Activated T-helper 17 cell treated with anti-CD3 and anti-CD28 coated beads, Interleukin-2, amount 50 U/mL, for 72 hours (primary cell): ENCODE results near the gene PLEKHA4. TPM values are rescaled to one million over a fixed set of nuclear protein-coding genes. Genes with fewer than 3 reads are reported as not detected.

Experiments used
- ATAC-seq: fragments of 150-1000 bp; cut with Tn5 transposase; replicated peaks from 2 replicates; pipeline ENCODE4 v1.10.0; 2021; ENCODE audit warnings: mild to moderate bottlenecking, moderate library complexity
- H3K27ac Mint-ChIP-seq: one replicate; pipeline ENCODE4 v1.8.0; 2022; ENCODE audit warnings: mixed read lengths
- H3K27me3 Mint-ChIP-seq: one replicate; pipeline ENCODE4 v1.8.0; 2022; ENCODE audit warnings: mixed read lengths
- H3K36me3 Mint-ChIP-seq: one replicate; pipeline ENCODE4 v1.8.0; 2022; ENCODE audit warnings: low read depth, mild to moderate bottlenecking, mixed read lengths
- H3K4me1 Mint-ChIP-seq: one replicate; pipeline ENCODE4 v1.8.0; 2022; ENCODE audit warnings: mixed read lengths
- H3K4me3 Mint-ChIP-seq: one replicate; pipeline ENCODE4 v1.8.0; 2022; ENCODE audit warnings: mild to moderate bottlenecking, mixed read lengths
- H3K9me3 Mint-ChIP-seq: one replicate; pipeline ENCODE4 v1.8.0; 2022; ENCODE audit warnings: mixed read lengths
- total RNA-seq, 2 donors: library from RNA; stranded (reverse); gene quantifications; one replicate each; pipeline ENCODE4 v1.2.3, GENCODE V29; 2022

The PLEKHA4 gene
- total RNA-seq, 2 donors from 2014 or later = 6.5 to 17.6 TPM

GRCh38 chr19:48813123-48813913, 55.1 kb downstream of the PLEKHA4 start:
- Mint-ChIP-seq H3K4me1 (peaks cover 10% of the 10 kb centered on the region), H3K9me3 (no peaks in the 10 kb centered on the region), H3K27me3 (no peaks in the 10 kb centered on the region), H3K27ac (no peak overlapping the region), H3K36me3 (no peaks in the 10 kb centered on the region), H3K4me3 (no peak overlapping the region)
- ATAC-seq = no peak

DNA sequence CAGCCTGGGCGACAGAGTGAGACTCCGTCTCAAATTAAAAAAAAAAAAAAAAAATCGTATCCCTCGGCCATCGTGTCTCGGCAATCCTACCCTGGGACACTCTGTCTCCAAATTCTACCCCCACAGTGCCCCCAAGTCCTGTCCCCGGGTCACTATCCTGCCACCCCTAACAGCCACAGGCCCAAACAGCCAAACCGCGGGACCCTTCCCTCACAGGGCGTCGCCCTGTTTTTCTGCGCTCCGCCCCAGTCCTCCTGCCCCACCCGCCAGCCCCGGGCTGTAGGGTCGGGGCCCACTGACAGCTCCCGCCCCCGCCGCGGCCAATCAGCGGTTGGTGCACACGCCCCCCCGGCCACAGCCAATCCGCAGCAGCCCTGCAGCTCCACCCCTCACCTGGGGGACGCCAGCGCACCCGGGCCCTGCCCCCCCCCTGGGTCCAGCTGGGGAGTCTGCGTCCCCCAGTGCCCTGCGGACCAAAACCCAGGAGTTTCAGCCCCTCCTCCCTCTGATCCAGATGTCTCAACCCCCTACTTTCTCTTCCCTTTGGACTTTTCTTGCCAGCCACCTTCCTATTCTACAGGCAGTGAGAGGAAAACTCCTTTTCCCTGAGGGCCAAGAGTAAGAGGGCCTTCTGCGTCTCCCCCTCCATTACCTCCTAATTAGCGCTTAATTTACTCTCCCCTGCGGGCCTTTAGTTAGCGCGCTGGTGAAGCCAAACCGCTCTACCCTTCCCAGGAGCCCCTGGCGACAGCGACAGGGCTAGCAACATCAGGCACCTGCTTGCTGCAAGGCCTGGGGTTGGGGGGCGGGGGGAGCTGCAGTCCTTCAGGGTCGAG, 56.1 kb downstream of the PLEKHA4 start:
- Mint-ChIP-seq H3K4me3 (peak overlapping the region; percentile 49), H3K9me3 (no peaks in the 10 kb centered on the region), H3K4me1 (peaks cover 17% of the 10 kb centered on the region), H3K36me3 (peaks cover 6% of the 10 kb centered on the region), H3K27ac (no peak overlapping the region), H3K27me3 (no peaks in the 10 kb centered on the region)
- ATAC-seq = peak; percentile 44

DNA sequence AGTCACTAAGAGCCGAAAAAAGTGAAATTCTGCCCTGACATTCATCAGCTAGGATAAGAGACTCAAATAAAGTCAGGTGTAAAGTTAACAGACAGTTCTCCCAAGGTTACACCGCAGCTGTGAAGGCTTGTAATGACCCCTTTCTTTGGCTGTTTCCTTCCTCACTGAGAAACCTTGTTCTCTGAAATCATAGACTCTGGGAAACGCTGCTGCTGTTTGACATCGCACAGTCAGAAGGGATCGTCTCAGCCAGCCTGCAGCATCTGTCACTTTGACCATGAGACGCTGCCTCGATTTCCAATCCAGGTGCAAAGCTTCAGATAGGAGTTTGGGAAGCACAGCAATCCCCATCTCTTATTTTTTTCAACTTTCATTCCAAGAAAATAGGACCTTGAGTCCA, 58.3 kb downstream of the PLEKHA4 start:
- H3K4me3 Mint-ChIP-seq = peak overlapping the region; percentile 87
- peaks cover 6% of the 10 kb centered on the region for H3K36me3 Mint-ChIP-seq
- peak overlapping the region; percentile 11 for H3K27ac Mint-ChIP-seq
- ATAC-seq = no peak
- no peaks in the 10 kb centered on the region for H3K9me3 Mint-ChIP-seq
- peaks cover 17% of the 10 kb centered on the region for H3K4me1 Mint-ChIP-seq
- H3K27me3 Mint-ChIP-seq = no peaks in the 10 kb centered on the region

DNA sequence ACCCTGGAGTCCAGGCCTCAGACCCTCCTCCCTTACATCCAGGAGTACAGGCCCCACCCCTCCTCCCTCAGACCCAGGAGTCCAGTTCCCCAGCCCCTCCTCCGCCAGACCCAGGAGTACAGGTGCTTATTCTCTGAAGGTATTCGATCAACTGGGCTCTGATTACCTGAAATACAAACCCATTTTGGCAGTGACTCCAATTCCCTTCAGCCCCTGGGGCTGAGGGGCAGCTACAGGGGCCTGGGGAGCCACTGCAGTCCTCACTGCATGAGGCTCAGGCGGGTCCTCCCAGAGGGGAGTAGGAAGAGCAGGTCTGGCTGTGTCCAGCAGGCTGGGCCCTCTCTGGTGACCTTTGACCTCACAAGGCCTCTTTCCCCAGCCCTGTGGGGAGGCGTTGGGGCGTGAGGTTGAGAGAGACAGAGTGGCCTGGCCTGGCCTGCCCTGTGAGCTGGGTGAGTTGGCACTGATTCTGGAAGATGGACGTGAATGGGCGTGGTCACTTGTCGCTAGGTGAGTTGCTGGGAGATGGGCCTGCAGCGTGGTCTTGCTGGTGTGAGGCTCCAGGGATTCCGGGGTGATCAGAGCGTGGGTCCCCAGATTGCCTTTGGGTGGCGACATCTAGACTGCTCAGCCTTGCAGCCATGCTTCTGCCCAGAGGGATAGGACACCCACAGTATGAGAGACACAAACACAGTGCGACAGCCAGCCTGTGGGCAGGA, 60.7 kb downstream of the PLEKHA4 start:
- Mint-ChIP-seq H3K4me3 (no peak overlapping the region), H3K27ac (no peak overlapping the region), H3K36me3 (peaks cover 6% of the 10 kb centered on the region), H3K9me3 (no peaks in the 10 kb centered on the region), H3K27me3 (no peaks in the 10 kb centered on the region), H3K4me1 (peaks cover 17% of the 10 kb centered on the region)
- ATAC-seq = no peak

DNA sequence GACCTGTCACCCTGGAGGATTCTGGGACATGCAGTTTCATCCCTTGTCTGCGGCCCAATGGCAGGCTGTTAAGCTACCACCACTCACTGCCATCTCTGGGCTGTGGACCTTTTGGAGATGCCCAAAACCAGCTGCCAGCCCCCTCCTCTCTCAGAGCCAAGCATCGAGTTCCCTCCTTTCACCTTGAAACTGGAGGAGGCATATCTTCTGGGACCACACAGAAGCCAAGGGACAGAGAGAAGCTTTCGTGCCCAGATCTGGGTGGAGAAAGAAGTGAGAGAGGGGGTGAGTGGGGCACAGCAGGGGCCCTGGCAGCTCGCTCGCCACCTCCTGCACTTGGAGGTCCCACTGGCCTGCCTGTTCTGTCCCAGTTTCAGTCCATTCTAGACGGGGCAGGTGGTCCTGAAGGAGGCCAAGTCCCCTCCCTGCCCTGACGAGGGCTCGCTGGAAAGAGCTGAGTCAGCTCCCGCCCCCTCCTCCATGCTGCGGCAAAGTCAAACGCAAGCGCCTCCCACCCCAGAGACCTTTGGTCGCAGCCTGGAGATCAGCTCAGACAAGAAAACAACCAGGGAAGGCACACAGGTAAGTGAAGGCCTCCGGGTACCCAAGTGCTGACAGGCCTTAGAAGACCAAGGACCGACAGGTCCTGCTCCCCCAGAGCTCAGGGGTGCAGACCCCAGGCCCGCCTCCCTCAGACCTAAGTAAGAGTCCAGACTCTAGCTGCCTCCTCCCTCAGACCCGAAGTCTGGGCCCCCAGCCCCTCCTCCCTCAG, 61.4 kb downstream of the PLEKHA4 start:
- Mint-ChIP-seq H3K4me1 (peaks cover 17% of the 10 kb centered on the region), H3K27ac (no peak overlapping the region), H3K27me3 (no peaks in the 10 kb centered on the region), H3K9me3 (no peaks in the 10 kb centered on the region), H3K4me3 (no peak overlapping the region), H3K36me3 (peaks cover 6% of the 10 kb centered on the region)
- ATAC-seq = no peak

- H3K36me3 Mint-ChIP-seq = peaks cover 6% of the 10 kb centered on the region
- peaks cover 17% of the 10 kb centered on the region for H3K4me1 Mint-ChIP-seq
- no peak overlapping the region for H3K4me3 Mint-ChIP-seq
- no peaks in the 10 kb centered on the region for H3K27me3 Mint-ChIP-seq
- no peak overlapping the region for H3K27ac Mint-ChIP-seq
- H3K9me3 Mint-ChIP-seq = no peaks in the 10 kb centered on the region
- ATAC-seq = no peak
These were observed 61.9 kb downstream of the PLEKHA4 start for GRCh38 chr19:48806518-48806817.

GRCh38 chr19:48805452-48805851, 63.0 kb downstream of the PLEKHA4 start:
- no peaks in the 10 kb centered on the region for H3K9me3 Mint-ChIP-seq
- no peak overlapping the region for H3K27ac Mint-ChIP-seq
- H3K36me3 Mint-ChIP-seq = peaks cover 6% of the 10 kb centered on the region
- no peaks in the 10 kb centered on the region for H3K27me3 Mint-ChIP-seq
- no peak overlapping the region for H3K4me3 Mint-ChIP-seq
- H3K4me1 Mint-ChIP-seq = peaks cover 18% of the 10 kb centered on the region
- no peak for ATAC-seq

DNA sequence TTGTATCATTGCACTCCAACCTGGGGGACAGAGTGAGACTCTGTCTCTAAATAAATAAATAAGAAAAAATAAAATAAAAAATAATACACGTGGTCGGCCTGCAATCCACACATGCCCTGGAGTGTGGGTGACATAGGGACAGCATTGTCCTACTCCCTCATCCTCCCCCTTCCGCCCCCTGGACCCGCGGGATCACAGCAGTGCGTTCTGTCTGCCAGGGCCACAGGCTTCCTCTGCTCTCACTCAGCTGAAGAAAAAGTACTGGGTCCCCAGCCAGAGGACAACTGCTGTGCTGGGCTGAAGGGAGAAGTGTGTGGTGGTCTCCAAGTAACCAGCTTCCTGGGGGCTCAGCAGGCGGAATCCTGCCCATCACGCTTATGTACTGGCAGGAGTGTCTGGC, 63.9 kb downstream of the PLEKHA4 start:
- Mint-ChIP-seq H3K9me3 (no peaks in the 10 kb centered on the region), H3K27ac (no peak overlapping the region), H3K27me3 (no peaks in the 10 kb centered on the region), H3K36me3 (peaks cover 6% of the 10 kb centered on the region), H3K4me3 (no peak overlapping the region), H3K4me1 (peaks cover 15% of the 10 kb centered on the region)
- no peak for ATAC-seq

GRCh38 chr19:48802623-48803022, 65.8 kb downstream of the PLEKHA4 start:
- Mint-ChIP-seq H3K4me1 (peaks cover 6% of the 10 kb centered on the region), H3K27ac (no peak overlapping the region), H3K9me3 (no peaks in the 10 kb centered on the region), H3K4me3 (no peak overlapping the region), H3K27me3 (no peaks in the 10 kb centered on the region), H3K36me3 (peaks cover under 1% of the 10 kb centered on the region)
- no peak for ATAC-seq

- no peak overlapping the region for H3K27ac Mint-ChIP-seq
- H3K27me3 Mint-ChIP-seq = no peaks in the 10 kb centered on the region
- H3K4me1 Mint-ChIP-seq = peaks cover 9% of the 10 kb centered on the region
- no peaks in the 10 kb centered on the region for H3K36me3 Mint-ChIP-seq
- no peaks in the 10 kb centered on the region for H3K9me3 Mint-ChIP-seq
- ATAC-seq = no peak
- H3K4me3 Mint-ChIP-seq = no peak overlapping the region
These were observed 68.8 kb downstream of the PLEKHA4 start for GRCh38 chr19:48799358-48800300.

DNA sequence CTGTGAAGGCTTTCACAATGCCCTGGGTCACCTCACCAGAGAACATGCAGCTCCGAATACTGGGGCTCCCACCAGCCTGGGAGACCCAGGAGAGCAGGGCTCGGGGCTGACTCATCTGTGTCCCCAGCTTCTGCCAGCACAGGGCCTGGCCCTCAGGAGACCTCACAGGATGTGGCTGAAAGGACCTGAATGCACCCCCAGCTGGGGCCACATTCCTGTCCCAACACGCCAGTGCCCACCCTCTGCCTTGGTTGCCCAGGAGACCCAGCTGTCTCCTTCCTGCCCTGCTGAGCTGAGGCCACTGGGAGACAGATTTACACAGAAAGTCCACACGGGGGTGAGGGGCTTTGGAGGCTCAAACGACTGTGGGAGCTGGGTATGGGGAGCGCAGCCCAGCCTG, 69.5 kb downstream of the PLEKHA4 start:
- Mint-ChIP-seq H3K27ac (no peak overlapping the region), H3K4me3 (no peak overlapping the region), H3K27me3 (no peaks in the 10 kb centered on the region), H3K36me3 (no peaks in the 10 kb centered on the region), H3K4me1 (peaks cover 9% of the 10 kb centered on the region), H3K9me3 (no peaks in the 10 kb centered on the region)
- no peak for ATAC-seq

DNA sequence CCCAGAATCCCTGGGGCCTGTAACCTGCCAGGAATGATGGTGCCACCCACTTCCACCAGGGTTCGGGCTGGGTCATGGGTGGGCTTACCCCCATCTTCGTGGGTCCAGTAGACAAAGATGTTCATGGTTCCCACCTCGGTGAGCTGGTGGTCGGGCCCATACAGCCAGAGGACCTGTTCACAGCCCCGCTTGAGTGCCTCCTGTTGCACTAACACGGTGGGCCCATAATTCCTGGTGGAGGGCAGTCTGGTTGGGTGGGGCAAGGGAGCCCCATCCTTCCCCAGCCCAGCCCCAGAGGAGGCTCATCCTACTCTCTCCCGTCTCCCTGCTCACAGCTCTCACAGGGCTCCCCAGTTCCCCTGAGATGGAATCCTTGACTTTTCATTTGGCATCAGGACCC, 71.3 kb downstream of the PLEKHA4 start:
- no peak for ATAC-seq
- no peaks in the 10 kb centered on the region for H3K36me3 Mint-ChIP-seq
- peak overlapping the region; percentile 66 for H3K27ac Mint-ChIP-seq
- peaks cover 9% of the 10 kb centered on the region for H3K4me1 Mint-ChIP-seq
- H3K27me3 Mint-ChIP-seq = no peaks in the 10 kb centered on the region
- no peaks in the 10 kb centered on the region for H3K9me3 Mint-ChIP-seq
- no peak overlapping the region for H3K4me3 Mint-ChIP-seq

GRCh38 chr19:48796298-48797083, 71.9 kb downstream of the PLEKHA4 start:
- Mint-ChIP-seq H3K4me1 (peaks cover 9% of the 10 kb centered on the region), H3K36me3 (no peaks in the 10 kb centered on the region), H3K27ac (no peak overlapping the region), H3K4me3 (no peak overlapping the region), H3K27me3 (no peaks in the 10 kb centered on the region), H3K9me3 (no peaks in the 10 kb centered on the region)
- ATAC-seq = no peak
